ENCODE results near the gene KIF7.
"Not testable (repeated sequence)": the region's sequence is repeated elsewhere in the genome, so short reads cannot be mapped to it uniquely, and the experiment has no call there.

Gene KIF7

GRCh38 chr15:89623165-89623564 is 32.1 kb downstream of the KIF7 start:
- DNase-seq (ENCODE audit: low read depth in 3 of 3): no peak

- DNase-seq (ENCODE audit: low read depth in 3 of 3): no peak
Observed at GRCh38 chr15:89621547-89621946, 33.7 kb downstream of the KIF7 start.

GRCh38 chr15:89616228-89616627 is 39.0 kb downstream of the KIF7 start:
- no peak for DNase-seq (ENCODE audit: low read depth in 3 of 3)

GRCh38 chr15:89615135-89615534 is 40.1 kb downstream of the KIF7 start:
- no peak for DNase-seq (ENCODE audit: low read depth in 3 of 3)

GRCh38 chr15:89614164-89614563 is 41.1 kb downstream of the KIF7 start:
- no peak for DNase-seq (ENCODE audit: low read depth in 3 of 3)

- no peak for DNase-seq (ENCODE audit: low read depth in 3 of 3)
Observed at GRCh38 chr15:89613031-89613430, 42.2 kb downstream of the KIF7 start.

- no peak for DNase-seq (ENCODE audit: low read depth in 3 of 3)
Observed at GRCh38 chr15:89611317-89611716, 44.0 kb downstream of the KIF7 start.

- DNase-seq (ENCODE audit: low read depth in 3 of 3): no peak
Observed at GRCh38 chr15:89599021-89599420, 56.2 kb downstream of the KIF7 start.

GRCh38 chr15:89593018-89593417 is 62.2 kb downstream of the KIF7 start:
- no peak for DNase-seq (ENCODE audit: low read depth in 3 of 3)

GRCh38 chr15:89591834-89592233 is 63.4 kb downstream of the KIF7 start:
- no peak for DNase-seq (ENCODE audit: low read depth in 3 of 3)

- no peak for DNase-seq (ENCODE audit: low read depth in 3 of 3)
Observed at GRCh38 chr15:89587955-89588354, 67.3 kb downstream of the KIF7 start.

GRCh38 chr15:89586651-89587050 is 68.6 kb downstream of the KIF7 start:
- DNase-seq (ENCODE audit: low read depth in 3 of 3): no peak

GRCh38 chr15:89580747-89581146 is 74.5 kb downstream of the KIF7 start:
- DNase-seq (ENCODE audit: low read depth in 3 of 3): not testable (repeated sequence)

- no peak for DNase-seq (ENCODE audit: low read depth in 3 of 3)
Observed at GRCh38 chr15:89578146-89578545, 77.1 kb downstream of the KIF7 start.

Data from stimulated activated CD4-positive, alpha-beta T cell treated with anti-CD3 and anti-CD28 coated beads, TNF-alpha, amount 100 ng/mL, for 24 hours (primary cell).